ENCODE data around the gene CDC14A.
A peak's percentile ranks its signal among the peaks of the same experiment; 100 is the strongest.

The CDC14A gene

DNA sequence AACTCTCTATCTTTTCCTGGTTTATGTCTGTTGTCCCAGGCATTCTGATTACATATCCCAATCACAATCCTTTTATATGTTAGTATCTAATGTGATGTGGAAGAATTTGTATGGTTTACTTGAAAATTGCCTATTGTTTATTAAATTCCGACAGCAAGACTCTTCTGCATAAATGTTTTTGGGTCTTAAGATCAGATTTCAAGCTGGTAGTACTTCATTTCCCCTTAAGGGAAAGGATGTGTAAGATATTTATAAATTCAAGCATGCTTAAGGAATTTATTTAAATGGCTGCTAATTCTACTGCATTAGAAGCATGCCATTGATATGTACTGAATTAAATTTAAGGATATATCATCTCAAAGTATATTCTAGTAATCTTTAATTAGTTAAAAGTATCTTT is 165.2 kb downstream of the CDC14A start:
- no peaks in the 10 kb centered on the region for H3K9me3 Mint-ChIP-seq
- H3K27me3 Mint-ChIP-seq (ENCODE audit: low read depth) = no peaks in the 10 kb centered on the region
- TF ChIP-seq, protein P1, sequence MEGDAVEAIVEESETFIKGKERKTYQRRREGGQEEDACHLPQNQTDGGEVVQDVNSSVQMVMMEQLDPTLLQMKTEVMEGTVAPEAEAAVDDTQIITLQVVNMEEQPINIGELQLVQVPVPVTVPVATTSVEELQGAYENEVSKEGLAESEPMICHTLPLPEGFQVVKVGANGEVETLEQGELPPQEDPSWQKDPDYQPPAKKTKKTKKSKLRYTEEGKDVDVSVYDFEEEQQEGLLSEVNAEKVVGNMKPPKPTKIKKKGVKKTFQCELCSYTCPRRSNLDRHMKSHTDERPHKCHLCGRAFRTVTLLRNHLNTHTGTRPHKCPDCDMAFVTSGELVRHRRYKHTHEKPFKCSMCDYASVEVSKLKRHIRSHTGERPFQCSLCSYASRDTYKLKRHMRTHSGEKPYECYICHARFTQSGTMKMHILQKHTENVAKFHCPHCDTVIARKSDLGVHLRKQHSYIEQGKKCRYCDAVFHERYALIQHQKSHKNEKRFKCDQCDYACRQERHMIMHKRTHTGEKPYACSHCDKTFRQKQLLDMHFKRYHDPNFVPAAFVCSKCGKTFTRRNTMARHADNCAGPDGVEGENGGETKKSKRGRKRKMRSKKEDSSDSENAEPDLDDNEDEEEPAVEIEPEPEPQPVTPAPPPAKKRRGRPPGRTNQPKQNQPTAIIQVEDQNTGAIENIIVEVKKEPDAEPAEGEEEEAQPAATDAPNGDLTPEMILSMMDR (IDR thresholded peaks at IDR 0.05; ENCODE audit: unreplicated experiment in 3 of 3) = no peak
- no peak overlapping the region for H3K27ac Mint-ChIP-seq
- H3K36me3 Mint-ChIP-seq (ENCODE audit: low read depth) = peaks cover 10% of the 10 kb centered on the region
- peaks cover 5% of the 10 kb centered on the region for H3K4me1 Mint-ChIP-seq
- H3K4me3 Mint-ChIP-seq = no peak overlapping the region

DNA sequence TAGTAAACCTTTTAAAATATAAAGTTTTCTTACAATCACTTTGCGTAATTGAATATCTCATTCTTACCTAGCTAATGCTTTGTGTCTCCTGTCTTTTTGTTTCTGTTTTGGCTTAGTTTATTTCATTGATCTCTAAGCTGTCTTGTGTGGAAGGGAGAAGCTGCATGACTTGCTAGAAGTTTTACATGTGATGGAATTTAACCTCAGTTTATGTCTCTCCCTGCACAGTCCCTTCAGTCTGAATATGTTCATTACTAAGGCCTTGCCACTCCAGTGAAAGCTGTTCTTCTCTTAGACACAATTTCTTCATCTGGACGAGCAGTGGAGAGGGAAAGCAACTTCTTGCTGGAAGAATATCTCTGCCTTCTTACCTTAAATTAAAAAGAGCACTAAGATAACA is 165.7 kb downstream of the CDC14A start:
- no peak overlapping the region for H3K4me3 Mint-ChIP-seq
- TF ChIP-seq, protein P1 (IDR thresholded peaks at IDR 0.05; ENCODE audit: unreplicated experiment in 3 of 3) = no peak
- H3K27me3 Mint-ChIP-seq (ENCODE audit: low read depth) = no peaks in the 10 kb centered on the region
- H3K36me3 Mint-ChIP-seq (ENCODE audit: low read depth) = peaks cover 10% of the 10 kb centered on the region
- H3K9me3 Mint-ChIP-seq = no peaks in the 10 kb centered on the region
- H3K27ac Mint-ChIP-seq = no peak overlapping the region
- H3K4me1 Mint-ChIP-seq = peaks cover 5% of the 10 kb centered on the region

DNA sequence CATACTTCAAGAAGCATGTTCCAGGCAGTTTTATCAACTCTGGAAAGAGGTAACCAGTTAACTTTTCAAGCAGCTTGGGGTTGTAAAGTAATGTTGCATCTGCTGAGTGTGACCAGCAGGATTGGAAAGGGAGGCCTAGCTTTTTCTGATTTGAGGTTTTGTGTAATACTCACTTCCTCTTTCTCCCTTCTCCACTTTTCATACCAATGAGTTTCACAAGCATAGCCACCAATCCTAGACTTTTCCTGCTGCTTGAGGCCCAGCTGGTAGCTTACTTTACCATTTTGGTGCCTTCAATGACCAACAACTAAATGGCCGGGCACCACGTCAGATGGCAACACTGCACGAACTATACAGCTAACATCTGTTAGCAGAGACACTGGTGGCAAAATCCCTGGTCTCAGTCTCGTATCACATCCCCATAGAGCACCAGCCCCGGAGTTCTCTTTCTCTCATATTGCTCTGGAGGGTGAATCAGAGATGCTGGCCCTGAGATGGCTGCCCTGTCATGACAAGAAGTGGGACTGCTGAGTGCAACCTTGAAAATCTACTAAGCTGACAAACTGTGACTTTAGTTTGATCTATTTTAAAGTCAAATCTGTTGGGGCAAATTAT is 170.8 kb downstream of the CDC14A start:
- TF ChIP-seq, protein P1 (IDR thresholded peaks at IDR 0.05; ENCODE audit: unreplicated experiment in 3 of 3) = no peak

DNA sequence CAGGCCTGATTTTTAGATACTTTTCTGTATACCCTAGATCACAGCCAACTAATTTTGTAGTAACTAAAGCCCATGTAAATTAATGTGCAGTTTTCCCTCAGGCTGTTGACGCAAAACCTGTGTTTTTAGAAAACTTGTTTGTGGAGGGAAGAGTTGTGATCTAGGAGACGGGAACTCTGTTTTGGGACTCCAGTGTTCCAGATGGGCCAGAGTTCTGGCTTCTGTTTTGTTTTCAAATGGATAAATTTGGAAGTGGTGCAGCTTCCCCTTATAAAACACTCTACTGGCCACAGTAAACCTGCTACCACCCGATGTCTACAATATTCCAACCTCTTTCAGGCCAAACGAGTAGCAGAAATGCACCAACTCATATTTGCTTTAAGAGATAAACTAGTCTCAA is 172.0 kb downstream of the CDC14A start:
- Mint-ChIP-seq H3K27ac (no peak overlapping the region), H3K9me3 (no peaks in the 10 kb centered on the region), H3K36me3 (ENCODE audit: low read depth) (no peaks in the 10 kb centered on the region), H3K4me1 (peaks cover 9% of the 10 kb centered on the region), H3K27me3 (ENCODE audit: low read depth) (no peaks in the 10 kb centered on the region), H3K4me3 (no peak overlapping the region)
- TF ChIP-seq, protein P1 (IDR thresholded peaks at IDR 0.05; ENCODE audit: unreplicated experiment in 3 of 3) = no peak

More for the DNA sequence above, 170.8 kb downstream of the CDC14A start:
- no peaks in the 10 kb centered on the region for H3K27me3 Mint-ChIP-seq (ENCODE audit: low read depth)
- peaks cover 7% of the 10 kb centered on the region for H3K36me3 Mint-ChIP-seq (ENCODE audit: low read depth)
- no peak overlapping the region for H3K4me3 Mint-ChIP-seq
- no peak overlapping the region for H3K27ac Mint-ChIP-seq
- no peaks in the 10 kb centered on the region for H3K4me1 Mint-ChIP-seq
- no peaks in the 10 kb centered on the region for H3K9me3 Mint-ChIP-seq

DNA sequence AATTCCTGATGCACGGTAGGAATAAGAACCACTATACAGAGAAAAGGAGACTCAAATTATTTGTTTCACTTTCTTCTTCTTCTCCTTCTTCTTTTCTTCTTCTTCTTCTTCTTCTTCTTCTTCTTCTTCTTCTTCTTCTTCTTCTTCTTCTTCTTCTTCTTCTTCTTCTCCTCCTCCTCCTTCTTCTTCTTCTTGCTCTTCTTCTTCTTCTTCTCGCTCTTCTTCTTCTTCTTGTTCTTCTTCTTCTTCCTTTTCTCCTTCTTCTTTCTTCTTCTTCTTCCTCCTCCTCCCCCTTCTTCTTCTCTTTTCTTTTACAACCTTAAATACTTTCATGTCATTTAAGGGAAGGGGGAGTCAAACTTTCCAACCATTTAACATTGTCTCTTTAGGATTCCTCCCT is 174.6 kb downstream of the CDC14A start:
- Mint-ChIP-seq H3K4me3 (no peak overlapping the region), H3K36me3 (ENCODE audit: low read depth) (no peaks in the 10 kb centered on the region), H3K4me1 (peaks cover 23% of the 10 kb centered on the region), H3K9me3 (no peaks in the 10 kb centered on the region), H3K27ac (no peak overlapping the region), H3K27me3 (ENCODE audit: low read depth) (no peaks in the 10 kb centered on the region)
- TF ChIP-seq, protein P1 (IDR thresholded peaks at IDR 0.05; ENCODE audit: unreplicated experiment in 3 of 3) = no peak

DNA sequence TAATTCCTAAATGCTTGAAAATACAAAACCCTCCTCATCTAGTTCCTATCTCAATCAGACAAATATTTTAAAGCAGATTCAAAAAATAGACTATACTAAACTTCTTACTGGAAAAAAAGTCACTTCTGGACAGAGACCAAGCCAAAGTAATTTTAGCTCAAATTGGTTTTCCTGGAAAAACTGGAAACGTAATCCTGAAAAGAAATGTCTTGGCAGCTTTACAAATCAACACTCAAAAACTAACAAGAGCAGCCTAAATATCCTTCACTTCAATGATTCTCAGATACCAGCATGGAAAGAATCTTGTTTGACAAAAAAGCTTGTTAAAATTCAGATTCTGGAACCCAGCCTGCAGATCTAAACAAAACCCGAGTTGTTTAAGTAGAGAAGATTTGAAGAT is 176.6 kb downstream of the CDC14A start:
- TF ChIP-seq, protein P1 (IDR thresholded peaks at IDR 0.05; ENCODE audit: unreplicated experiment in 3 of 3) = no peak
- Mint-ChIP-seq H3K9me3 (no peaks in the 10 kb centered on the region), H3K27me3 (ENCODE audit: low read depth) (peaks cover 5% of the 10 kb centered on the region), H3K36me3 (ENCODE audit: low read depth) (no peaks in the 10 kb centered on the region), H3K27ac (peak overlapping the region in 2 of 3 experiments; percentile 76 to 91), H3K4me1 (peaks cover 28% of the 10 kb centered on the region), H3K4me3 (peak overlapping the region in 1 of 3 experiments; percentile 6)

Measured in nephron (organoid).